ENCODE measurements around the gene TMEM61. TPM values are rescaled to one million over a fixed set of nuclear protein-coding genes. Genes with fewer than 3 reads are reported as not detected.

Gene TMEM61
- total RNA-seq, 1 donor from 2014 or later: not detected

DNA sequence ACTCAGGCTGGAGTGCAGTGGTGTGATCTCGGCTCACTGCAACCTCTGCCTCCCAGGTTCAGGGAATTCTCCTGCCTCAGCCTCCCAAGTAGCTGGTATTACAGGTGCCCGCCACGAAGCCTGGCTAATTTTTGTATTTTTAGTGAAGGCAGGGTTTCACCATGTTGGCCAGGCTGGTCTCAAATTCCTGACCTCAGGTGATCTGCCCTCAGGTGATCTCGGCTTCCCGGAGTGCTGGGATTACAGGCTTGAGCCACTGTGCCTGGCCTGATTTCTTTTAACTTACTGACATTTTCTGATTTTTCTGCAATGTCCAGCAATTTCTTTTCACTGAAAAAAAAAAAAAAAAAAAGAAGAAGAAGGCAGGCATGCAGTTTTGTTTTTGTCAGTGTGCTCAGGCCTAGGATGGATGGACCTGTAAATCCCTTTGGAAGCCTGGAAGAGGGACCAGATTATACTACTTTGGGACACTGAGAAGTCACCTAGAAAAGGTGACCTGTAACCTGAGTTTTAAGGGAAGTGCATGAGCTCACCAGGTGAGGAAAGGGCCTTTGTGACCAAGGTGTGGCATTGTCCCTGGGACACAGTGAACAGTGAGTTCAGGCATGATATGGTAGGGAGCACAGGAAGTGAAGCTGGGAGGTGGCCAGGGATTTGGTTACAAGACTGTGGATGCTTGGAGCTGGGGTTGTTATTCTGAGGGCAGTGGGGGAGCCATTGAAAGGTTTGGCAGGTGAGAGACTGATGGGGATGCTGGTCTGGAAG lies 2.7 kb upstream of the TMEM61 start:
- Histone ChIP-seq H3K27me3 (ENCODE audit: insufficient read depth, low read length) (peaks cover 21% of the 10 kb centered on the region), H3K4me2 (ENCODE audit: low read length) (no peak overlapping the region), H3K9ac (ENCODE audit: low read length) (no peak overlapping the region), H3K4me3 (ENCODE audit: insufficient read depth, low read depth, low read length) (no peak overlapping the region), H3K27ac (ENCODE audit: low read depth, low read length) (no peak overlapping the region), H2AFZ (ENCODE audit: low read depth, low read length) (no peak overlapping the region), H3K4me1 (ENCODE audit: insufficient read depth, low read length) (no peaks in the 10 kb centered on the region), H3K36me3 (ENCODE audit: insufficient read depth, low read length) (no peaks in the 10 kb centered on the region), H3K9me3 (ENCODE audit: insufficient read depth, low read depth, low read length) (no peaks in the 10 kb centered on the region), H4K20me1 (ENCODE audit: insufficient read depth, low read length) (no peaks in the 10 kb centered on the region), H3K79me2 (ENCODE audit: insufficient read depth, low read length) (no peaks in the 10 kb centered on the region)
- Mint-ChIP-seq H3K27me3 (ENCODE audit: low read depth, unreplicated experiment) (peaks cover 41% of the 10 kb centered on the region), H3K36me3 (ENCODE audit: low read depth, unreplicated experiment) (no peaks in the 10 kb centered on the region), H3K4me3 (ENCODE audit: unreplicated experiment) (no peak overlapping the region), H3K9me3 (ENCODE audit: unreplicated experiment) (no peaks in the 10 kb centered on the region), H3K27ac (ENCODE audit: unreplicated experiment) (no peak overlapping the region), H3K4me1 (ENCODE audit: low read depth, unreplicated experiment) (peaks cover 7% of the 10 kb centered on the region)
- DNase-seq (ENCODE audit: low read depth) (no peak), FAIRE-seq (no peak)
- TF ChIP-seq, protein P1, sequence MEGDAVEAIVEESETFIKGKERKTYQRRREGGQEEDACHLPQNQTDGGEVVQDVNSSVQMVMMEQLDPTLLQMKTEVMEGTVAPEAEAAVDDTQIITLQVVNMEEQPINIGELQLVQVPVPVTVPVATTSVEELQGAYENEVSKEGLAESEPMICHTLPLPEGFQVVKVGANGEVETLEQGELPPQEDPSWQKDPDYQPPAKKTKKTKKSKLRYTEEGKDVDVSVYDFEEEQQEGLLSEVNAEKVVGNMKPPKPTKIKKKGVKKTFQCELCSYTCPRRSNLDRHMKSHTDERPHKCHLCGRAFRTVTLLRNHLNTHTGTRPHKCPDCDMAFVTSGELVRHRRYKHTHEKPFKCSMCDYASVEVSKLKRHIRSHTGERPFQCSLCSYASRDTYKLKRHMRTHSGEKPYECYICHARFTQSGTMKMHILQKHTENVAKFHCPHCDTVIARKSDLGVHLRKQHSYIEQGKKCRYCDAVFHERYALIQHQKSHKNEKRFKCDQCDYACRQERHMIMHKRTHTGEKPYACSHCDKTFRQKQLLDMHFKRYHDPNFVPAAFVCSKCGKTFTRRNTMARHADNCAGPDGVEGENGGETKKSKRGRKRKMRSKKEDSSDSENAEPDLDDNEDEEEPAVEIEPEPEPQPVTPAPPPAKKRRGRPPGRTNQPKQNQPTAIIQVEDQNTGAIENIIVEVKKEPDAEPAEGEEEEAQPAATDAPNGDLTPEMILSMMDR (IDR thresholded peaks at IDR 0.05; ENCODE audit: insufficient read depth, low read depth, low read length): no peak
- no peak for TF ChIP-seq EZH2 (IDR thresholded peaks at IDR 0.05; ENCODE audit: insufficient read depth, low read length)

DNA sequence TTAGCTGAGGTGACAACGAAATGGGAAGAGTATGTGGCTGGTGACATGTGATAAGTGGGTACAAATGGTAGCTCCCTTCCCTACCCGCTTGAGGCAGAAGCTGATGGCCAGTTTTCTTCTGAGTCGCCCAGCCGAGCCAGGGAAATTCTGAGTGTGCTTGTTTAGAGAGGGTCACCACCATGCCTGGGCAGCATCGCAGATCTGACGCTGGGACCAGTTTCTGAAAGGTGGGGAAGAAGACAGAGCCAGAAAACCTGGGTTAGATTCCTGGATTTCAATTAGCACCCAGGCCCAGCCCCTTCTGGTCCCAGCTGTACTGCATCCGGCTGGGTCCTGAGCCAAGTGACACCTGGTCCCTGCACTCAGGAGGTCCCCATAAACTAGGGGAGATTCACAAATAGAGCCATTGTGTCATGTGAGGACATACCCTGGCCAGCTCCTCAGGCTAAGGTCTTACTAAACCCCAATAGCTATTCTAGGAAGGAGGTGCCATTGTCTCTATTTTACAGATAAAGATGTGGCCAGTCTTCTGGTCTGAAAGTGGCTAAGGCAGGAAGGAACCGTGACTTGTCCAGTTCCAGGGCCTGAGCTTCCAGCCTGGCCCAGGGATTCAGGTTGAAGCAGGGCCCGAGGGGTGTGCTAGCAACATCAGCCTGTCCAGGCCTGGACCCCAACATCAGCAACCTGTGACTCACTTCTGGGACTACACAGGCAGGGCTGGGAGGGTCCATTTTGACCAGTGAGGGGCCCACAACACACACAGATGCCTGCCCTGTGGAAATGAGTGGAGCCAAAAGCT lies 1.7 kb upstream of the TMEM61 start:
- H4K20me1 ChIP-seq (ENCODE audit: insufficient read depth, low read length): no peaks in the 10 kb centered on the region
- no peak overlapping the region for H3K27ac ChIP-seq (ENCODE audit: low read depth, low read length)
- no peak overlapping the region for H3K4me3 ChIP-seq (ENCODE audit: insufficient read depth, low read depth, low read length)
- H3K9ac ChIP-seq (ENCODE audit: low read length): no peak overlapping the region
- Mint-ChIP-seq H3K36me3 (ENCODE audit: low read depth, unreplicated experiment) (no peaks in the 10 kb centered on the region), H3K27me3 (ENCODE audit: low read depth, unreplicated experiment) (peaks cover 47% of the 10 kb centered on the region), H3K4me1 (ENCODE audit: low read depth, unreplicated experiment) (no peaks in the 10 kb centered on the region), H3K27ac (ENCODE audit: unreplicated experiment) (no peak overlapping the region), H3K9me3 (ENCODE audit: unreplicated experiment) (no peaks in the 10 kb centered on the region), H3K4me3 (ENCODE audit: unreplicated experiment) (no peak overlapping the region)
- H3K9me3 ChIP-seq (ENCODE audit: insufficient read depth, low read depth, low read length): no peaks in the 10 kb centered on the region
- no peak overlapping the region for H3K4me2 ChIP-seq (ENCODE audit: low read length)
- no peaks in the 10 kb centered on the region for H3K36me3 ChIP-seq (ENCODE audit: insufficient read depth, low read length)
- no peak for FAIRE-seq
- DNase-seq (ENCODE audit: low read depth): no peak
- no peaks in the 10 kb centered on the region for H3K79me2 ChIP-seq (ENCODE audit: insufficient read depth, low read length)
- peaks cover 26% of the 10 kb centered on the region for H3K27me3 ChIP-seq (ENCODE audit: insufficient read depth, low read length)
- no peaks in the 10 kb centered on the region for H3K4me1 ChIP-seq (ENCODE audit: insufficient read depth, low read length)
- no peak overlapping the region for H2AFZ ChIP-seq (ENCODE audit: low read depth, low read length)
- TF ChIP-seq, protein P1 (IDR thresholded peaks at IDR 0.05; ENCODE audit: insufficient read depth, low read depth, low read length): no peak
- TF ChIP-seq EZH2 (IDR thresholded peaks at IDR 0.05; ENCODE audit: insufficient read depth, low read length): no peak
